ENCODE data around the gene FXYD6. TPM values are rescaled to one million over a fixed set of nuclear protein-coding genes. Genes with fewer than 3 reads are reported as not detected.
A peak's percentile ranks its signal among the peaks of the same experiment; 100 is the strongest.

Gene FXYD6
- total and polyA plus RNA-seq, 9 of the 15 experiments (the other 6 are each of a cell fraction or from before 2014, with no cell fraction given): 0.07 to 0.35 TPM; not detected in 7

- H3K36me3 ChIP-seq (ENCODE audit: control insufficient read depth, insufficient read depth, low read length): no peaks in the 10 kb centered on the region
- FAIRE-seq: no peak
- 2% methylated on average over 9 of the region's 9 CpGs for WGBS (ENCODE audit: insufficient coverage, low coverage, missing lambda C conversion rate)
- H3K27me3 ChIP-seq (ENCODE audit: control insufficient read depth in 2 of 2, insufficient read depth in 2 of 2, low read length in 2 of 2): peaks cover 20 to 70% of the 10 kb centered on the region in 2 experiments; a peak in 4 of 5 replicates
- H4K20me1 ChIP-seq (replicated peaks; ENCODE audit: control insufficient read depth, insufficient read depth, low read length): peaks cover 5% of the 10 kb centered on the region; the same call in 1 of the 2 replicates
- H3K9me3 ChIP-seq (replicated peaks; ENCODE audit: control insufficient read depth, insufficient read depth, low read depth, low read length): no peaks in the 10 kb centered on the region
- H3K4me3 ChIP-seq: no peak overlapping the region
- BruUV-seq (replicated peaks): no TSS peak
- H3K79me2 ChIP-seq (ENCODE audit: control insufficient read depth, insufficient read depth, low read length): no peaks in the 10 kb centered on the region
- H2AFZ ChIP-seq (ENCODE audit: low read depth, low read length): no peak overlapping the region
- ChIA-PET CTCF (ENCODE audit: low intra/inter-chr PET ratio) (no interaction called here), POLR2A (no interaction called here)
- in situ Hi-C loops (cut with MboI): no loop called here
- no peak for TF ChIP-seq TAF9B (IDR thresholded peaks at IDR 0.05; ENCODE audit: partially characterized antibody)
- no peak overlapping the region for H3K9ac ChIP-seq (ENCODE audit: insufficient read depth in 1 of 2, low read depth in 2 of 2, low read length in 2 of 2)
- no peak for ATAC-seq
- peaks cover 0 to 19% of the 10 kb centered on the region in 2 experiments; a peak in 1 of 5 replicates for H3K4me1 ChIP-seq (replicated peaks in 1 of 2; ENCODE audit: control insufficient read depth in 2 of 2, insufficient read depth in 2 of 2, low read length in 2 of 2)
- no peak for DNase-seq (ENCODE audit: extremely low read depth in 1 of 4, low spot score in 3 of 4)
- intact Hi-C loops (cut with micrococcal nuclease): no loop called here
- H3K4me2 ChIP-seq (ENCODE audit: insufficient read depth, low read length): no peak overlapping the region
- H3K27ac ChIP-seq (ENCODE audit: extremely low read depth, low read depth, low read length): no peak overlapping the region
- no peaks in the 10 kb centered on the region for H3K9me1 ChIP-seq (ENCODE audit: control insufficient read depth, insufficient read depth, low read length)
Observed at GRCh38 chr11:117793583-117793982, 82.9 kb downstream of the FXYD6 start.

DNA sequence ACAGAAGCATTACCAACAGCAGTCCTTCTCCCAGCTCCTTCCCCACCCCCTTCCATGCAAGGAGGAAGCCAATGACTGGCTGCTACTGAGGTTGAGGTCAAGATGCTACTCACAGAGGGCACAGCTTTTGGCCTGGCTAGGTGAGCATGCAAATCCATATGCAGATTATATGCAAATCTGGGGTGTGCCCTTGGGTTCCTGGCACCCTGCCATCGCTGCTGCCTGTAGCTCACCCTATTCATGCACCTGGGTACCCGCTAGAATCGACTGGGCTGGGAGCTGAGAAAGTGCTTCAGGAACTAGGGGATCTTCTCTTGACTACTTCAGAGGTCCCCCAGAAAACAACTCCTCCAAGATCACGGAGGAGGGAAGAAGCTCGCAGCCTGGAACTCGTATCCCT is 83.5 kb downstream of the FXYD6 start:
- DNase-seq (ENCODE audit: extremely low read depth in 1 of 4, low spot score in 3 of 4) (no peak), FAIRE-seq (no peak), ATAC-seq (no peak)
- Histone ChIP-seq H3K27me3 (ENCODE audit: control insufficient read depth in 2 of 2, insufficient read depth in 2 of 2, low read length in 2 of 2) (peaks cover 18 to 68% of the 10 kb centered on the region in 2 experiments; a peak in 4 of 5 replicates), H4K20me1 (replicated peaks; ENCODE audit: control insufficient read depth, insufficient read depth, low read length) (peaks cover 5% of the 10 kb centered on the region; the same call in 1 of the 2 replicates), H3K79me2 (ENCODE audit: control insufficient read depth, insufficient read depth, low read length) (no peaks in the 10 kb centered on the region), H3K4me3 (no peak overlapping the region), H3K9ac (ENCODE audit: insufficient read depth in 1 of 2, low read depth in 2 of 2, low read length in 2 of 2) (no peak overlapping the region), H2AFZ (ENCODE audit: low read depth, low read length) (no peak overlapping the region), H3K36me3 (ENCODE audit: control insufficient read depth, insufficient read depth, low read length) (no peaks in the 10 kb centered on the region), H3K9me3 (replicated peaks; ENCODE audit: control insufficient read depth, insufficient read depth, low read depth, low read length) (no peaks in the 10 kb centered on the region), H3K4me1 (replicated peaks in 1 of 2; ENCODE audit: control insufficient read depth in 2 of 2, insufficient read depth in 2 of 2, low read length in 2 of 2) (peaks cover 0 to 19% of the 10 kb centered on the region in 2 experiments; a peak in 1 of 5 replicates), H3K27ac (ENCODE audit: extremely low read depth, low read depth, low read length) (no peak overlapping the region), H3K4me2 (ENCODE audit: insufficient read depth, low read length) (no peak overlapping the region), H3K9me1 (ENCODE audit: control insufficient read depth, insufficient read depth, low read length) (no peaks in the 10 kb centered on the region)
- CTCF ChIA-PET (ENCODE audit: low intra/inter-chr PET ratio): no interaction called here
- intact Hi-C loops (cut with micrococcal nuclease) (no loop called here), in situ Hi-C loops (cut with MboI) (no loop called here)
- WGBS (ENCODE audit: insufficient coverage, low coverage, missing lambda C conversion rate): 0% methylated on average over 6 of the region's 6 CpGs
- TF ChIP-seq PHF21A (IDR thresholded peaks at IDR 0.05; ENCODE audit: borderline replicate concordance, low read depth) (no peak), NFIC (IDR thresholded peaks at IDR 0.05) (peak; percentile 61)
- BruUV-seq (replicated peaks): no TSS peak
- POLR2A ChIA-PET: interaction anchor here (0.7 kb wide), 1 partner anchor 68 kb away, joined by 4 read pairs; no protein-coding TSS in a partner anchor

Data from K562 (cell line).